Measurements from ENCODE around the gene SANBR. TPM values are rescaled to one million over a fixed set of nuclear protein-coding genes. Genes with fewer than 3 reads are reported as not detected.

The SANBR gene
- total and polyA plus RNA-seq, 2 of the 13 experiments (the other 11 are each of a cell fraction or from before 2014, with no cell fraction given): 9.8 to 20.9 TPM

GRCh38 chr2:61017556-61018317 lies 47.9 kb upstream of the SANBR start, which contains the start of the genes PEX13 and PUS10 (continued):
- TF ChIP-seq SCMH1 (CRISPR knock-in tag; IDR thresholded peaks at IDR 0.05; ENCODE audit: borderline replicate concordance) (no peak), MYPOP (CRISPR knock-in tag; IDR thresholded peaks at IDR 0.05) (peak; percentile 79; the same call in 1 of the 2 replicates), ZNF260 (CRISPR knock-in tag; IDR thresholded peaks at IDR 0.05; ENCODE audit: borderline replicate concordance, low read depth) (no peak), MBNL3 (CRISPR knock-in tag; conservative IDR thresholded peaks at IDR 0.05) (no peak), ZFP41 (CRISPR knock-in tag; IDR thresholded peaks at IDR 0.05; ENCODE audit: borderline replicate concordance) (no peak; the same call in 1 of the 2 replicates), ZNF446 (CRISPR knock-in tag; IDR thresholded peaks at IDR 0.05) (peak; percentile 85; the same call in 1 of the 2 replicates), ZNF282 (IDR thresholded peaks at IDR 0.05; ENCODE audit: partially characterized antibody) (no peak), PAWR (CRISPR knock-in tag; IDR thresholded peaks at IDR 0.05; ENCODE audit: borderline replicate concordance) (0 out of 2 replicates have a peak, but pooled peaks have one; percentile 5), PTBP1 (IDR thresholded peaks at IDR 0.05; ENCODE audit: low read depth, low read length, poor library complexity, severe bottlenecking) (peak; percentile 57), FIP1L1 (IDR thresholded peaks at IDR 0.05; ENCODE audit: borderline replicate concordance, insufficient read depth, low read depth, low read length) (no peak; the same call in 1 of the 2 replicates), ZNF20 (CRISPR knock-in tag; IDR thresholded peaks at IDR 0.05) (0 out of 2 replicates have a peak, but pooled peaks have one; percentile 26), ZNF616 (CRISPR knock-in tag; IDR thresholded peaks at IDR 0.05; ENCODE audit: low read depth) (peak; percentile 67), KDM1A (CRISPR knock-in tag; IDR thresholded peaks at IDR 0.05) (no peak), CEBPG (CRISPR knock-in tag; IDR thresholded peaks at IDR 0.05) (peak; percentile 99), TCF12 (IDR thresholded peaks at IDR 0.05) (no peak), TCF12 (CRISPR knock-in tag; IDR thresholded peaks at IDR 0.05) (peak; percentile 82; the same call in 1 of the 2 replicates), MLXIP (CRISPR knock-in tag; IDR thresholded peaks at IDR 0.05; ENCODE audit: borderline replicate concordance) (peak; percentile 46)
- TF ChIP-seq, protein P1, sequence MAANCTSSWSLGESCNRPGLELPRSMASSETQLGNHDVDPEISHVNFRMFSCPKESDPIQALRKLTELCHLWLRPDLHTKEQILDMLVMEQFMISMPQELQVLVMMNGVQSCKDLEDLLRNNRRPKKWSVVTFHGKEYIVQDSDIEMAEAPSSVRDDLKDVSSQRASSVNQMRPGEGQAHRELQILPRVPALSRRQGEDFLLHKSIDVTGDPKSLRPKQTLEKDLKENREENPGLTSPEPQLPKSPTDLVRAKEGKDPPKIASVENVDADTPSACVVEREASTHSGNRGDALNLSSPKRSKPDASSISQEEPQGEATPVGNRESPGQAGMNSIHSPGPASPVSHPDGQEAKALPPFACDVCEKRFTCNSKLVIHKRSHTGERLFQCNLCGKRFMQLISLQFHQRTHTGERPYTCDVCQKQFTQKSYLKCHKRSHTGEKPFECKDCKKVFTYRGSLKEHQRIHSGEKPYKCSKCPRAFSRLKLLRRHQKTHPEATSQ (CRISPR knock-in tag; IDR thresholded peaks at IDR 0.05; ENCODE audit: borderline replicate concordance): peak; percentile 53; the same call in 1 of the 2 replicates
- TF ChIP-seq, protein P2, sequence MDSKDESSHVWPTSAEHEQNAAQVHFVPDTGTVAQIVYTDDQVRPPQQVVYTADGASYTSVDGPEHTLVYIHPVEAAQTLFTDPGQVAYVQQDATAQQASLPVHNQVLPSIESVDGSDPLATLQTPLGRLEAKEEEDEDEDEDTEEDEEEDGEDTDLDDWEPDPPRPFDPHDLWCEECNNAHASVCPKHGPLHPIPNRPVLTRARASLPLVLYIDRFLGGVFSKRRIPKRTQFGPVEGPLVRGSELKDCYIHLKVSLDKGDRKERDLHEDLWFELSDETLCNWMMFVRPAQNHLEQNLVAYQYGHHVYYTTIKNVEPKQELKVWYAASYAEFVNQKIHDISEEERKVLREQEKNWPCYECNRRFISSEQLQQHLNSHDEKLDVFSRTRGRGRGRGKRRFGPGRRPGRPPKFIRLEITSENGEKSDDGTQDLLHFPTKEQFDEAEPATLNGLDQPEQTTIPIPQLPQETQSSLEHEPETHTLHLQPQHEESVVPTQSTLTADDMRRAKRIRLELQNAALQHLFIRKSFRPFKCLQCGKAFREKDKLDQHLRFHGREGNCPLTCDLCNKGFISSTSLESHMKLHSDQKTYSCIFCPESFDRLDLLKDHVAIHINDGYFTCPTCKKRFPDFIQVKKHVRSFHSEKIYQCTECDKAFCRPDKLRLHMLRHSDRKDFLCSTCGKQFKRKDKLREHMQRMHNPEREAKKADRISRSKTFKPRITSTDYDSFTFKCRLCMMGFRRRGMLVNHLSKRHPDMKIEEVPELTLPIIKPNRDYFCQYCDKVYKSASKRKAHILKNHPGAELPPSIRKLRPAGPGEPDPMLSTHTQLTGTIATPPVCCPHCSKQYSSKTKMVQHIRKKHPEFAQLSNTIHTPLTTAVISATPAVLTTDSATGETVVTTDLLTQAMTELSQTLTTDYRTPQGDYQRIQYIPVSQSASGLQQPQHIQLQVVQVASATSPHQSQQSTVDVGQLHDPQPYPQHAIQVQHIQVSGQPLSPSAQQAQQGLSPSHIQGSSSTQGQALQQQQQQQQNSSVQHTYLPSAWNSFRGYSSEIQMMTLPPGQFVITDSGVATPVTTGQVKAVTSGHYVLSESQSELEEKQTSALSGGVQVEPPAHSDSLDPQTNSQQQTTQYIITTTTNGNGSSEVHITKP (CRISPR knock-in tag; IDR thresholded peaks at IDR 0.05; ENCODE audit: low read depth): peak; percentile 12
